H9 (cell line): ENCODE data around the gene S100G. TPM values are rescaled to one million over a fixed set of nuclear protein-coding genes. Genes with fewer than 3 reads are reported as not detected.

ENCODE experiments used
- DNase-seq: peaks from one replicate; pipeline ENCODE4 v3.0.0-alpha.2; 2017
- H2AFZ ChIP-seq: one replicate; pipeline ENCODE4 v1.6.1; 2013; ENCODE audit warnings: mild to moderate bottlenecking, low read length, control low read depth, moderate library complexity
- H2AK5ac ChIP-seq: 2 replicates; pipeline ENCODE4 v1.6.1; 2013; ENCODE audit warnings: low read length, control low read depth, mixed read lengths; ENCODE audit not compliant: insufficient read length
- H2BK120ac ChIP-seq: one replicate; pipeline ENCODE4 v1.6.1; 2013; ENCODE audit warnings: low read depth, mild to moderate bottlenecking, low read length, control low read depth, inconsistent platforms; ENCODE audit not compliant: poor library complexity, severe bottlenecking
- H2BK12ac ChIP-seq: 2 replicates; pipeline ENCODE4 v1.6.1; 2013; ENCODE audit warnings: low read length, control low read depth, mixed read lengths, low read depth; ENCODE audit not compliant: insufficient read length
- H2BK15ac ChIP-seq: 2 replicates; pipeline ENCODE4 v1.6.1; 2013; ENCODE audit warnings: low read depth, low read length, control low read depth
- H2BK20ac ChIP-seq: one replicate; pipeline ENCODE4 v1.6.1; 2013; ENCODE audit warnings: low read depth, mild to moderate bottlenecking, low read length, control low read depth, inconsistent platforms; ENCODE audit not compliant: poor library complexity, severe bottlenecking
- H2BK5ac ChIP-seq: 2 replicates; pipeline ENCODE4 v1.6.1; 2013; ENCODE audit warnings: low read length, control low read depth, mixed read lengths; ENCODE audit not compliant: insufficient read length
- H3K14ac ChIP-seq: 2 replicates; pipeline ENCODE4 v1.6.1; 2013; ENCODE audit warnings: low read length, control low read depth; ENCODE audit not compliant: insufficient read depth
- H3K18ac ChIP-seq: 2 replicates; pipeline ENCODE4 v1.6.1; 2013; ENCODE audit warnings: low read depth, mild to moderate bottlenecking, mixed read lengths, low read length, control low read depth; ENCODE audit not compliant: insufficient read length
- H3K23ac ChIP-seq: 2 replicates; pipeline ENCODE4 v1.6.1; 2013; ENCODE audit warnings: low read length, control low read depth, mixed read lengths, low read depth; ENCODE audit not compliant: insufficient read length
- H3K23me2 ChIP-seq: 2 replicates; pipeline ENCODE4 v1.6.1; 2013; ENCODE audit warnings: low read depth, mild to moderate bottlenecking, mixed read lengths, low read length, control low read depth; ENCODE audit not compliant: insufficient read length, poor library complexity, severe bottlenecking
- H3K27ac ChIP-seq: 2 replicates; pipeline ENCODE4 v1.5.1; 2013; ENCODE audit warnings: low read length, control low read depth, mixed read lengths, low read depth; ENCODE audit not compliant: insufficient read length
- H3K27me3 ChIP-seq: 2 replicates; pipeline ENCODE4 v1.6.1; 2013; ENCODE audit warnings: low read length, control low read depth, inconsistent platforms; ENCODE audit not compliant: insufficient read depth
- H3K4ac ChIP-seq: 2 replicates; pipeline ENCODE4 v1.6.1; 2013; ENCODE audit warnings: low read depth, mild to moderate bottlenecking, control low read depth, inconsistent platforms, low read length, moderate library complexity
- H3K4me1 ChIP-seq: 2 replicates; pipeline ENCODE4 v1.6.1; 2013; ENCODE audit warnings: low read length, control low read depth, inconsistent platforms; ENCODE audit not compliant: insufficient read depth
- H3K4me2 ChIP-seq: 2 replicates; pipeline ENCODE4 v1.6.1; 2013; ENCODE audit warnings: low read length, control low read depth, mixed read lengths; ENCODE audit not compliant: insufficient read length, insufficient read depth
- H3K56ac ChIP-seq: 2 replicates; pipeline ENCODE4 v1.6.1; 2013; ENCODE audit warnings: low read depth, mild to moderate bottlenecking, mixed read lengths, low read length, control low read depth; ENCODE audit not compliant: insufficient read length
- H3K79me1 ChIP-seq: 2 replicates; pipeline ENCODE4 v1.6.1; 2013; ENCODE audit warnings: low read depth, mild to moderate bottlenecking, moderate library complexity, low read length, control low read depth, inconsistent platforms; ENCODE audit not compliant: insufficient read depth, poor library complexity, severe bottlenecking
- H3K79me2 ChIP-seq: 2 replicates; pipeline ENCODE4 v1.6.1; 2013; ENCODE audit warnings: low read length, control low read depth, inconsistent platforms; ENCODE audit not compliant: insufficient read depth
- H3K9ac ChIP-seq: 2 replicates; pipeline ENCODE4 v1.6.1; 2013; ENCODE audit warnings: low read length, control low read depth, mixed read lengths; ENCODE audit not compliant: insufficient read length; ENCODE audit errors: extremely low read depth
- H3K9me3 ChIP-seq: one replicate; pipeline ENCODE4 v1.6.1; 2013; ENCODE audit warnings: low read depth, low read length, inconsistent platforms; ENCODE audit not compliant: control insufficient read depth
- H3T11ph ChIP-seq: one replicate; pipeline ENCODE4 v1.6.1; 2013; ENCODE audit warnings: mild to moderate bottlenecking, low read length, control low read depth, inconsistent platforms
- H4K20me1 ChIP-seq: one replicate; pipeline ENCODE4 v1.6.1; 2013; ENCODE audit not compliant: control insufficient read depth, insufficient read length, insufficient read depth
- H4K5ac ChIP-seq: 2 replicates; pipeline ENCODE4 v1.6.1; 2013; ENCODE audit warnings: low read depth, mild to moderate bottlenecking, mixed read lengths, low read length, control low read depth; ENCODE audit not compliant: insufficient read length
- H4K8ac ChIP-seq: replicated peaks from 2 replicates; pipeline ENCODE4 v1.6.1; 2013; ENCODE audit warnings: low read length, control low read depth, mixed read lengths, low read depth; ENCODE audit not compliant: insufficient read length
- H4K91ac ChIP-seq: 2 replicates; pipeline ENCODE4 v1.6.1; 2013; ENCODE audit warnings: low read depth, mild to moderate bottlenecking, moderate library complexity, mixed read lengths, low read length, control low read depth; ENCODE audit not compliant: insufficient read length
- H3K27ac Mint-ChIP-seq, 3 experiments: 2 replicates in 2 of 3; 3 replicates in 1 of 3; pipeline ENCODE4 v1.8.0; 2020 to 2021; ENCODE audit warnings: mixed read lengths in 3 of 3, mild to moderate bottlenecking in 1 of 3, moderate library complexity in 1 of 3
- H3K27me3 Mint-ChIP-seq: 2 replicates; pipeline ENCODE4 v1.8.0; 2021; ENCODE audit warnings: low read depth, mild to moderate bottlenecking, moderate library complexity, mixed read lengths
- H3K36me3 Mint-ChIP-seq, 3 experiments: 2 replicates in 2 of 3; 3 replicates in 1 of 3; pipeline ENCODE4 v1.8.0; 2020 to 2021; ENCODE audit warnings: low read depth in 3 of 3, mixed read lengths in 3 of 3; ENCODE audit not compliant: insufficient read depth in 1 of 3
- H3K4me1 Mint-ChIP-seq, 2 experiments: 2 replicates each; pipeline ENCODE4 v1.8.0; 2020; ENCODE audit warnings: mixed read lengths in 2 of 2
- H3K4me3 Mint-ChIP-seq, 2 experiments: 2 replicates in 1 of 2; 3 replicates in 1 of 2; pipeline ENCODE4 v1.8.0; 2020 to 2021; ENCODE audit warnings: mild to moderate bottlenecking in 2 of 2, mixed read lengths in 2 of 2, moderate library complexity in 1 of 2
- H3K9me3 Mint-ChIP-seq, 2 experiments: 2 replicates in 1 of 2; 3 replicates in 1 of 2; pipeline ENCODE4 v1.8.0; 2020; ENCODE audit warnings: mild to moderate bottlenecking in 2 of 2, mixed read lengths in 2 of 2, moderate library complexity in 1 of 2
- WGBS: extraction: QIAGEN DNeasy Blood & Tissue Kit; methylation state at CpG from one replicate; pipeline ENCODE4 v1.1.7; 2013; ENCODE audit warnings: missing lambda C conversion rate, low lambda C conversion rate, mixed read lengths; ENCODE audit not compliant: insufficient read length; ENCODE audit errors: extremely low coverage; 5-methylcytosine and 5-hydroxymethylcytosine counted together
- total RNA-seq: library from RNA; stranded (reverse); gene quantifications from 2 replicates; pipeline ENCODE4 v1.2.1, GENCODE V29; 2021
- TF ChIP-seq, protein P1 (sequence below): fragments of 200-600 bp; sonication (generic); conservative IDR thresholded peaks from 3 replicates; pipeline ENCODE4 v1.8.0; 2021; ENCODE audit warnings: antibody characterized with exemption, mild to moderate bottlenecking

S100G gene
- total RNA-seq, 1 experiment from 2014 or later, result not detected

DNA sequence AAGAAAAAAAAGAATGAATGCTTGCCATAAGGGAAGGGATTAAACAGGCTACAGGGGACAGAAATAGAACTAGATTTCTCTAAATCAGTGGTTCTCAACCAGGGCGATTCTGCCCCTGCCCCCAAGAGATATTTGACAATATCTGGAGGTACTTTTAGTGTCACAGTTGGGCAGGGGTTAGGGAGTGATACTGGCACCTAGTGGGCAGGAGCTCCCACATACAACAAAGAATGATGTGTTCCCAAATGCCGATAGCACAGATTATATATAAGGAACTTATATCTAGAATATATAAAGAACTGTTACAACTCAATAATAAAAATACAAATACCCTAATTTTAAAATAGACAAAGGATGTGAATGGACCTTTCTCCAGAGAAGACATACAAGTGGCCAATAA, 14.7 kb downstream of the S100G start:
- no peaks in the 10 kb centered on the region for H3K79me1 ChIP-seq
- Mint-ChIP-seq H3K36me3 (peaks cover 51 to 86% (median 84%) of the 10 kb centered on the region in 3 experiments), H3K9me3 (no peaks in the 10 kb centered on the region), H3K4me3 (no peak overlapping the region), H3K4me1 (peaks cover 12 to 28% of the 10 kb centered on the region in 2 experiments), H3K27ac (peak overlapping the region in 1 of 3 experiments; percentile 73; a peak in 2 of 7 replicates), H3K27me3 (no peaks in the 10 kb centered on the region)
- H3K4me2 ChIP-seq, result no peak overlapping the region
- H3K18ac ChIP-seq, result no peak overlapping the region
- H2AFZ ChIP-seq, result no peak overlapping the region
- no peak overlapping the region for H2BK5ac ChIP-seq
- no CpG with 5 or more reads among the region's 2 CpGs for WGBS
- H3K9ac ChIP-seq, result no peak overlapping the region
- no peaks in the 10 kb centered on the region for H4K20me1 ChIP-seq
- H3K4ac ChIP-seq, result no peak overlapping the region
- peaks cover 5% of the 10 kb centered on the region; the same call in 1 of the 2 replicates for H3K4me1 ChIP-seq
- no peak overlapping the region for H3K27ac ChIP-seq
- no peaks in the 10 kb centered on the region for H3K79me2 ChIP-seq
- no peak overlapping the region for H2BK15ac ChIP-seq
- H4K8ac ChIP-seq, result no peak overlapping the region
- no peak overlapping the region for H3K23ac ChIP-seq
- no peak for DNase-seq
- H3K27me3 ChIP-seq, result no peaks in the 10 kb centered on the region
- H2BK12ac ChIP-seq, result no peak overlapping the region
- no peak overlapping the region for H3T11ph ChIP-seq
- H3K23me2 ChIP-seq, result no peaks in the 10 kb centered on the region
- no peak overlapping the region for H3K56ac ChIP-seq
- H2BK120ac ChIP-seq, result no peak overlapping the region
- no peak overlapping the region for H2BK20ac ChIP-seq
- no peak overlapping the region for H2AK5ac ChIP-seq
- TF ChIP-seq, protein P1, sequence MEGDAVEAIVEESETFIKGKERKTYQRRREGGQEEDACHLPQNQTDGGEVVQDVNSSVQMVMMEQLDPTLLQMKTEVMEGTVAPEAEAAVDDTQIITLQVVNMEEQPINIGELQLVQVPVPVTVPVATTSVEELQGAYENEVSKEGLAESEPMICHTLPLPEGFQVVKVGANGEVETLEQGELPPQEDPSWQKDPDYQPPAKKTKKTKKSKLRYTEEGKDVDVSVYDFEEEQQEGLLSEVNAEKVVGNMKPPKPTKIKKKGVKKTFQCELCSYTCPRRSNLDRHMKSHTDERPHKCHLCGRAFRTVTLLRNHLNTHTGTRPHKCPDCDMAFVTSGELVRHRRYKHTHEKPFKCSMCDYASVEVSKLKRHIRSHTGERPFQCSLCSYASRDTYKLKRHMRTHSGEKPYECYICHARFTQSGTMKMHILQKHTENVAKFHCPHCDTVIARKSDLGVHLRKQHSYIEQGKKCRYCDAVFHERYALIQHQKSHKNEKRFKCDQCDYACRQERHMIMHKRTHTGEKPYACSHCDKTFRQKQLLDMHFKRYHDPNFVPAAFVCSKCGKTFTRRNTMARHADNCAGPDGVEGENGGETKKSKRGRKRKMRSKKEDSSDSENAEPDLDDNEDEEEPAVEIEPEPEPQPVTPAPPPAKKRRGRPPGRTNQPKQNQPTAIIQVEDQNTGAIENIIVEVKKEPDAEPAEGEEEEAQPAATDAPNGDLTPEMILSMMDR, result peak; percentile 56
- no peaks in the 10 kb centered on the region for H3K9me3 ChIP-seq
- H4K5ac ChIP-seq, result no peak overlapping the region
- H3K14ac ChIP-seq, result no peak overlapping the region
- H4K91ac ChIP-seq, result no peak overlapping the region
